GM12891 (cell line): ENCODE data around the gene KXD1.

Experiments used
- POLR2A ChIP-seq: IDR thresholded peaks from 2 replicates; pipeline ENCODE4 v1.6.1; 2011; ENCODE audit warnings: low read depth, low read length, control low read depth
- TAF1 ChIP-seq: IDR thresholded peaks from 2 replicates; pipeline ENCODE4 v1.6.1; 2011; ENCODE audit warnings: low read depth, low read length, control low read depth

DNA sequence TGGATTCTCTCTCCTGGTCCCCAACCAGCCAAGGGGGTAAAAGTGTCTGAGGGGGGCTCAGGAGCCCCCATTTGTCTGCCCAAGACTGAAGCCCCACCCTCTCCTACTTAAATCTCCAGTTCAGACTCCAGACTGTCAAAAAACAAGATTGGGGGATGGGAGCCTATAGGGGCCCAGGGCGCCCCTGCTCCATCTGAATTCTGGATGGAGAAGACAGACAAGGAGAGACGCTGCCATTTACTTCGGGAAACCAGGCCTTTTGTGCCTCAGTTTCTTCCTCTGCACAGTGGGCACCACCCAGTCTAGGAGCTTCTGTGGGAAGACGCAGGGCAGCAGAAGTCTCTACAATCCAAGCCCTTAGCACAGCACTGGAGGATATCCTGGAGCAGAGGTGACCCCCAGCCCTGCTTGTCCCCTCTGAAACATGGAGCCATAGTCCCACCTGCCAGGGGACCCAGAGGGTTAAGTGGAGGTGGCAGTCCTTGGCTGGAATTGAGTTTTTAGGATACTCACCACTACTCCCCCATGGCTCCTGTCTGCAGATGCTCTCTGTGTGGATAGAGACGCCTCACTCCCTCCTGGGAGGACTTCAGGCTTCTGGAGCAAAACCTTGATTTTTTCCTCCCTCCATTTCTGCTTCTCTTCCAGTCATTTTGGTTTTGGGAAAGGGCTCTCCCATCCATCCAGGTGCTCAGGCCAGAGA is 50.6 kb downstream of the KXD1 start:
- TF ChIP-seq POLR2A: no peak
- TF ChIP-seq TAF1: no peak
